SU-DHL-6 (cell line): ENCODE measurements around the gene SETBP1.

Experiments used
- CTCF ChIP-seq: fragments of 200-600 bp; sonication (generic); IDR thresholded peaks from one replicate; pipeline ENCODE4 v1.5.1; 2017; ENCODE audit warnings: antibody characterized with exemption, mild to moderate bottlenecking, low read length, moderate library complexity; ENCODE audit not compliant: insufficient read depth, poor library complexity, severe bottlenecking
- EZH2phosphoT487 ChIP-seq: fragments of 200-600 bp; sonication (generic), shearing (Covaris generic); conservative IDR thresholded peaks from 2 replicates; pipeline ENCODE4 v1.6.1; 2018; ENCODE audit warnings: mild to moderate bottlenecking, antibody characterized with exemption, low read length, moderate library complexity, mixed read lengths

DNA sequence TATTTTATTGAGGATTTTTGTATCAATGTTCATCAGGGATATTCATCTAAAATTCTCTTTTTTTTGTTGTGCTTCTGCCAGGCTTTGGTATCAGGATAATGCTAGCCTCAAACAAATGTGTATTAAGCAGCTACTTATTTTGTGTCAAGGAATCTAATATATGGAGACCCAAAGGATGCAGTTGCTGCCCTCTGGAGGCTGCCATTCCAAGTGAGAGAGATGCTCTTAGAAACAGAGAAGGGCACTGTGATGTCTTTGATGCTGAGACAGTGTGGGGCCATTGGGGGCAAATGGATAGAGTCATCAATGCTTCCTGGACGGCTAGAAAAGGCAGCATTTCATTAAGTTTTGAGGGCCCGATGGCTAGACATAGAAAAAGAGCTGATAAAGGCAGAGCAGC, 292.6 kb downstream of the SETBP1 start:
- TF ChIP-seq CTCF (no peak), EZH2phosphoT487 (no peak)
